Testis (tissue), 3 donors: ENCODE results near the gene LSM7. TPM values are rescaled to one million over a fixed set of nuclear protein-coding genes. Genes with fewer than 3 reads are reported as not detected.

Source experiments
- DNase-seq: peaks from one replicate; pipeline ENCODE4 v3.0.0-alpha.2; 2019
- H3K27ac ChIP-seq, 2 donors: fragments of 200-600 bp; sonication (generic); one replicate each; pipeline ENCODE4 v1.5.1; 2019
- H3K27me3 ChIP-seq: fragments of 200-600 bp; sonication (generic); one replicate; pipeline ENCODE4 v1.5.1; 2019
- H3K36me3 ChIP-seq: fragments of 200-600 bp; sonication (generic); one replicate; pipeline ENCODE4 v1.5.1; 2017; ENCODE audit warnings: low read depth; ENCODE audit errors: missing control alignments
- H3K4me1 ChIP-seq: fragments of 200-600 bp; sonication (generic); one replicate; pipeline ENCODE4 v1.5.1; 2019
- H3K4me3 ChIP-seq, 2 donors: fragments of 200-600 bp; sonication (generic); one replicate each; pipeline ENCODE4 v1.5.1; 2017 to 2019
- H3K9me3 ChIP-seq: fragments of 200-600 bp; sonication (generic); one replicate; pipeline ENCODE4 v1.5.1; 2017
- CTCF ChIP-seq, 3 experiments: fragments of 450-650 bp in 2 of 3; fragments of 200-600 bp in 1 of 3; sonication (generic) in 1 of 3; IDR thresholded peaks; one replicate each; pipeline ENCODE4 v1.5.1; 2016 to 2019; ENCODE audit warnings: antibody characterized with exemption in 3 of 3, mild to moderate bottlenecking in 2 of 3, moderate library complexity in 1 of 3
- POLR2A ChIP-seq: fragments of 450-650 bp; IDR thresholded peaks from one replicate; pipeline ENCODE4 v1.6.1; 2017; ENCODE audit warnings: antibody characterized with exemption, mild to moderate bottlenecking, moderate library complexity
- WGBS, 2 donors: methylation state at CpG; one replicate each; pipeline ENCODE4 v1.1.5; 2018; 5-methylcytosine and 5-hydroxymethylcytosine counted together
- intact Hi-C: fragments of 100-400 bp; cut with DNase I; formaldehyde crosslinking; loops from one replicate; pipeline ENCODE4 v1.15.1; 2023; ENCODE audit warnings: low total_unique reads
- polyA plus RNA-seq: library from polyadenylated mRNA; stranded (reverse); fragments of 350-450 nt; fragmentation: Illumina TruSeq; extraction: RNeasy Lipid Tissue Mini Kit (QIAGEN cat#74804); gene quantifications from one replicate; pipeline ENCODE4 v1.2.3, GENCODE V29; 2014; ENCODE audit warnings: low read depth, low replicate concordance; ENCODE audit not compliant: insufficient read depth
- total RNA-seq, 2 donors: library from RNA; depleted of rRNA; stranded (reverse); fragments of >200 nt; gene quantifications; one replicate each; pipeline ENCODE4 v1.2.3, GENCODE V29; 2016

Gene LSM7
- total and polyA plus RNA-seq, 3 donors from 2014 or later = 80.7 to 179 (median 163) TPM

GRCh38 chr19:2338055-2338615 lies 9.7 kb upstream of the LSM7 start:
- Histone ChIP-seq H3K27me3 (no peaks in the 10 kb centered on the region), H3K4me3 (no peak overlapping the region), H3K27ac (no peak overlapping the region), H3K4me1 (no peaks in the 10 kb centered on the region), H3K36me3 (no peaks in the 10 kb centered on the region), H3K9me3 (no peaks in the 10 kb centered on the region)
- WGBS, 2 donors = 93 to 97% methylated on average over 14 to 21 of the region's 21 CpGs
- intact Hi-C loops = no loop called here
- DNase-seq = no peak
- TF ChIP-seq POLR2A (no peak), CTCF (IDR thresholded peaks at IDR 0.05) (no peak)

DNA sequence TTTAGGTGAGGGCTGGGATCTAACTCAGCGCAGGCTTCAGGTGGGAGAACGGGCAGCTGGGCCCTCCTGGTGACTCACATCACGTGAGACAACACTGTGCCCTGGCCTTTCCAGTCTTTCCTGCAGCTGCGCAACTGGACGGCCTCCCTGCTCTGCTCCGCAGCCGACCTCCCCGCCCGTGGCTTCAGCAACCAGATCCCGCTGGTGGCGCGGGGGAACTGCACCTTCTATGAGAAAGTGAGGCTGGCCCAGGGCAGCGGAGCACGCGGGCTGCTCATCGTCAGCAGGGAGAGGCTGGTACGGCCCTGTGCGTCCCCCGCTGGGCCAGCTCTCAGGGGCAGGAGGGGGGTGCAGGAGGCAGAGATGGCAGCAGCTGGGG lies 8.9 kb upstream of the LSM7 start:
- no peaks in the 10 kb centered on the region for H3K27me3 ChIP-seq
- H3K9me3 ChIP-seq = no peaks in the 10 kb centered on the region
- TF ChIP-seq CTCF (IDR thresholded peaks at IDR 0.05) (peak in 2 of 3 experiments; percentile 30 to 56), POLR2A (no peak)
- H3K4me3 ChIP-seq = no peak overlapping the region
- intact Hi-C loops = no loop called here
- H3K27ac ChIP-seq = no peak overlapping the region
- peak; percentile 74 for DNase-seq
- no peaks in the 10 kb centered on the region for H3K36me3 ChIP-seq
- 58 to 90% methylated on average over 6 to 18 of the region's 19 CpGs for WGBS, 2 donors
- no peaks in the 10 kb centered on the region for H3K4me1 ChIP-seq

DNA sequence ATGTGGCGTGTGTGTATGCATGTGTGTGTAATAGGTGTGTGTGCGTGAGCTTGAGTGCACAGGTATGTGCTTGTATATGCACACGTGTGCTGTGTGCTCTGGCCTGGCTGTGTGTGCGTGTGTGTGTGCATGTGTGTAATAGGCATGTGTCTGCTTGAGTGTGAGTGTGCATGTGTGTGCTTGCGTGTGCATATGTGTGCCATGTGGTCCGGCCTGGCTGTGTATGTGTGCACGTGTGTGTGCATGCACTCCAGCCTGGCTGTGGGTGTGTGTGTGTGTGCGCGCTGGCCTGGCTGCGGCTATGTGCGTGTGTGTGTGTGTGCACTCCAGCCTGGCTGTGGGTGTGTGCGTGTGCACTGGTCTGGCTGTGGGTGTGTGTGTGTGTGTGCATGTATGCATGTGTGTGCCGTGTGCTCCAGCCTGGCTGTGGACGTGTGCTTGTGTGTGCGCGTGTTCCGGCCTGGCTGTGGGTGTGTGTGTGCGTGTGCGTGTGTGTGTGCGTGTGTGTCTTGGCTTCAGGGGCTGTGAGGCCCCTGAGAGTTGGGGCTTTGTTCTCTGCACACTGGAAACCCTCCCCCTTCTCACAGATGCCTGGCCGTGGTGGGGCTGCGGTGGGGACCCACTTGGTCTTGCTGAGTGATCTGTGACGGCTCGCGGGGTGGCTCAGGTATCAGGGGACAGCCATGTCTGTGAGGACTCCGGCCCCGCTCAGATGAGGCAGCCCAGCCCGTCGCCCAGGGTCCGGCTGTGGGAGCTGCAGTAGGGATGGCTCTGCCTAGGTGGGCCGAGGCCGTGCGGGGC lies 8.3 kb upstream of the LSM7 start:
- Histone ChIP-seq H3K9me3 (no peaks in the 10 kb centered on the region), H3K27me3 (no peaks in the 10 kb centered on the region), H3K4me1 (no peaks in the 10 kb centered on the region), H3K4me3 (no peak overlapping the region), H3K27ac (no peak overlapping the region), H3K36me3 (no peaks in the 10 kb centered on the region)
- WGBS, 2 donors = 80% methylated on average over 15 to 33 of the region's 33 CpGs
- intact Hi-C loops = no loop called here
- TF ChIP-seq CTCF (IDR thresholded peaks at IDR 0.05) (no peak), POLR2A (no peak)
- DNase-seq = no peak

- Histone ChIP-seq H3K27me3 (no peaks in the 10 kb centered on the region), H3K4me3 (no peak overlapping the region), H3K27ac (no peak overlapping the region), H3K9me3 (no peaks in the 10 kb centered on the region), H3K4me1 (no peaks in the 10 kb centered on the region), H3K36me3 (no peaks in the 10 kb centered on the region)
- no peak for DNase-seq
- intact Hi-C loops = no loop called here
- 80 to 88% methylated on average over 3 of the region's 3 CpGs for WGBS, 2 donors
- no peak for TF ChIP-seq POLR2A
- no peak for TF ChIP-seq CTCF (IDR thresholded peaks at IDR 0.05)
Measured at GRCh38 chr19:2335848-2336247, 7.5 kb upstream of the LSM7 start.
